Memory B cell (primary cell): ENCODE results near the gene NKAIN4.

Experiments used
- ATAC-seq: fragments of 150-1000 bp; cut with Tn5 transposase; 2 replicates; pipeline ENCODE4 v1.10.0; 2021; ENCODE audit warnings: low read depth, mild to moderate bottlenecking, moderate library complexity
- DNase-seq, 2 donors: peaks; one replicate each; pipeline ENCODE4 v3.0.0; 2022; ENCODE audit warnings: low spot score in 2 of 2
- H3K27ac Mint-ChIP-seq: one replicate; pipeline ENCODE4 v1.8.0; 2022; ENCODE audit warnings: mild to moderate bottlenecking, moderate library complexity, mixed read lengths
- H3K27me3 Mint-ChIP-seq: one replicate; pipeline ENCODE4 v1.8.0; 2022; ENCODE audit warnings: mixed read lengths
- H3K36me3 Mint-ChIP-seq: one replicate; pipeline ENCODE4 v1.8.0; 2022; ENCODE audit warnings: mild to moderate bottlenecking, mixed read lengths
- H3K4me1 Mint-ChIP-seq: one replicate; pipeline ENCODE4 v1.8.0; 2022; ENCODE audit warnings: mixed read lengths
- H3K4me3 Mint-ChIP-seq: one replicate; pipeline ENCODE4 v1.8.0; 2022; ENCODE audit warnings: mild to moderate bottlenecking, moderate library complexity, mixed read lengths
- H3K9me3 Mint-ChIP-seq: one replicate; pipeline ENCODE4 v1.8.0; 2022; ENCODE audit warnings: mixed read lengths

Gene NKAIN4

DNA sequence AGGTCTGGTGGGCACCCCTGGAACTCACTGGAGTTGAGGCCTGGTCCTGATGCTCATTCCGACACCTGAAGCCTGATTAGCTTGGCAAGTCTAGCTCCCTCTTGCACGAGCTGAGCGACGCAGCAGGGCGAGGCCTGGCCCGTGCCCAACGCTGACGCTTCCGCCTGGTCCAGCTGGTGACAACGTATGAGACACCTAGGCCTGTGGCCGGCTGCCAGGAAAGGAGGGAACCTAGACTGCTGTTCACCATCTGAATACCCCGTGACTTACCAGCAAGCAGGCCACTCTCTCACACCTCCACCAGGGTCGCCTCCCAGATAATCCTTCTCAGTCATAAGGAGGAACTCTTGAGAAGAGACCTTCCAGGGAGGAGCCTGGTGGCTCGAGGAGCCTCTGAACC lies 62.9 kb downstream of the NKAIN4 start:
- H3K9me3 Mint-ChIP-seq = no peaks in the 10 kb centered on the region
- H3K36me3 Mint-ChIP-seq = peaks cover 11% of the 10 kb centered on the region
- H3K4me1 Mint-ChIP-seq = peaks cover 5% of the 10 kb centered on the region
- peaks cover 3% of the 10 kb centered on the region for H3K27me3 Mint-ChIP-seq
- no peak overlapping the region for H3K4me3 Mint-ChIP-seq
- no peak for ATAC-seq
- no peak for DNase-seq
- H3K27ac Mint-ChIP-seq = no peak overlapping the region

- Mint-ChIP-seq H3K36me3 (peaks cover 9% of the 10 kb centered on the region), H3K9me3 (no peaks in the 10 kb centered on the region), H3K4me3 (no peak overlapping the region), H3K4me1 (peaks cover 5% of the 10 kb centered on the region), H3K27ac (no peak overlapping the region), H3K27me3 (peaks cover 3% of the 10 kb centered on the region)
- ATAC-seq (no peak), DNase-seq (no peak)
These were observed 63.4 kb downstream of the NKAIN4 start for GRCh38 chr20:63190828-63191227.
